ENCODE data around the gene HPSE. TPM values are rescaled to one million over a fixed set of nuclear protein-coding genes. Genes with fewer than 3 reads are reported as not detected.

Gene HPSE
- polyA plus RNA-seq, 1 experiment = 0.71 TPM

DNA sequence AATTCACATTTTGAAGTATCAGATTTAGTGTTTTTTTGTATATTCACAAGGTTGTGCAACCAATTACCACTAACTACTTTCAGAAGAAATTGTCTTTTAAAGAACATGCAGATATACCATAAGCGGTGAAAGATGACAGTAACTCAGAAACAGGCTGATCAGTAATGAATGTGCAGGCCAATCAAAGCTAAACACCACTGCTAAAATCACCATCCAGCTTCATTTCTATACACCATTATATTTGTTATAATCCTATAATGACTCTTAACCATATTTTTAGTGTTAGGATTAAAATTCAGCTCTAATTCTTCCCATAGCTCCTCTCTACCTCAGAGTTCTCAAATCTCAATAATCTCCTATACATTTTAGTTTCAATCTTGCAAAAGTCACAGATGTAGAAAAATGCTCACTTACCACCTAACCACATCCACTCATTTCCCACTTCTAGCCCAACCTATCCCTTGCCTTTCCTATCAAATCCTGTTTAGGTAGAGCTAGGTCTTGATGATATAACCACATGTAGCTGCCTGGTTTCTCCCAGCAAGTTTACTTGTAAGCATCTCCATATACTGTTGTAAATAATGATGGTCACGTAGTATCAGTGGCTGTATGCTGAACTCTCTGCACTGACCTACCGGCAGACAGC lies 66.7 kb downstream of the HPSE start:
- Histone ChIP-seq H3K4me3 (ENCODE audit: low read depth, low read length) (no peak overlapping the region), H3K27me3 (ENCODE audit: control insufficient read depth, insufficient read depth, low read length) (no peaks in the 10 kb centered on the region), H3K36me3 (ENCODE audit: control insufficient read depth, insufficient read depth, low read length) (no peaks in the 10 kb centered on the region)
- TF ChIP-seq, protein P1, sequence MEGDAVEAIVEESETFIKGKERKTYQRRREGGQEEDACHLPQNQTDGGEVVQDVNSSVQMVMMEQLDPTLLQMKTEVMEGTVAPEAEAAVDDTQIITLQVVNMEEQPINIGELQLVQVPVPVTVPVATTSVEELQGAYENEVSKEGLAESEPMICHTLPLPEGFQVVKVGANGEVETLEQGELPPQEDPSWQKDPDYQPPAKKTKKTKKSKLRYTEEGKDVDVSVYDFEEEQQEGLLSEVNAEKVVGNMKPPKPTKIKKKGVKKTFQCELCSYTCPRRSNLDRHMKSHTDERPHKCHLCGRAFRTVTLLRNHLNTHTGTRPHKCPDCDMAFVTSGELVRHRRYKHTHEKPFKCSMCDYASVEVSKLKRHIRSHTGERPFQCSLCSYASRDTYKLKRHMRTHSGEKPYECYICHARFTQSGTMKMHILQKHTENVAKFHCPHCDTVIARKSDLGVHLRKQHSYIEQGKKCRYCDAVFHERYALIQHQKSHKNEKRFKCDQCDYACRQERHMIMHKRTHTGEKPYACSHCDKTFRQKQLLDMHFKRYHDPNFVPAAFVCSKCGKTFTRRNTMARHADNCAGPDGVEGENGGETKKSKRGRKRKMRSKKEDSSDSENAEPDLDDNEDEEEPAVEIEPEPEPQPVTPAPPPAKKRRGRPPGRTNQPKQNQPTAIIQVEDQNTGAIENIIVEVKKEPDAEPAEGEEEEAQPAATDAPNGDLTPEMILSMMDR (IDR thresholded peaks at IDR 0.05; ENCODE audit: insufficient read depth, low read depth, low read length) = no peak
- DNase-seq (ENCODE audit: low read depth) = no peak
- ChIA-PET POLR2A (no interaction called here), CTCF (interaction anchor here (0.7 to 2.3 kb wide), 4 partner anchors 13 to 213 kb away, joined by 3 to 8 read pairs (median 4); no protein-coding TSS in a partner anchor)

DNA sequence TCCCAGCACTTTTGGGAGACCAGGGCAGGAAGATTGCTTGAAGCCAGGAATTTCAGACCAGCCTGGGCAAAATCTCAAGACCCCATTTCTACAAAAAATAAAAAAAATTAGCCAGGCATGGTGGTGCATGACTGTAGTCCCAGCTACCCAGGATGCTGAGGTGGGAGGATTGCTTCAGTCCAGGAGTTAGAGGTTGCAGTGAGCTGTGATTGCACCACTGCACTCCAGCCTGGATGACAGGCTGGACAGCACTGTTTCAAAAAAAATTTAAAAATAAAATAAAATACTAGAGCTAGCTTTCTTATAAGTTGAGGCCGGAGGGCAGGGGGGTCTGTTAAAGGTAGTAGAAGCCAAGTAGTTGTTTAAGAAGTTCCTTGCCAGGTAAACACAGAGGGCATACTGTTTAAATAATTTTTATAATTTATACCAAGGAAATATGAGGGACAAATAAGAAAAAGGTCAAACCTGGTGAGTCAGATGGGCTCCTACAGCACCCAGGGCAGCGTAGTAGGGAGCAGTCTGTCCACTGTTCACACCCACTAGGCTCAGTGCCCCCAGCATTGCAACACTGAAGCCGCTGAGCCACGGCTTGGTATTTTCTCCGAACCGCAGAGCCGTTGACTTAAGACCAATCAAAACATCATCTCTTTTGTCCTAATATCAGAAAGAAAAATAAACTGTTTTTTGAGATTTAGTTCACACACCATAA lies 67.4 kb downstream of the HPSE start:
- CTCF ChIA-PET = interaction anchor here (0.7 to 2.3 kb wide), 7 partner anchors 12 to 253 kb away, joined by 3 to 8 read pairs (median 4); no protein-coding TSS in a partner anchor

DNA sequence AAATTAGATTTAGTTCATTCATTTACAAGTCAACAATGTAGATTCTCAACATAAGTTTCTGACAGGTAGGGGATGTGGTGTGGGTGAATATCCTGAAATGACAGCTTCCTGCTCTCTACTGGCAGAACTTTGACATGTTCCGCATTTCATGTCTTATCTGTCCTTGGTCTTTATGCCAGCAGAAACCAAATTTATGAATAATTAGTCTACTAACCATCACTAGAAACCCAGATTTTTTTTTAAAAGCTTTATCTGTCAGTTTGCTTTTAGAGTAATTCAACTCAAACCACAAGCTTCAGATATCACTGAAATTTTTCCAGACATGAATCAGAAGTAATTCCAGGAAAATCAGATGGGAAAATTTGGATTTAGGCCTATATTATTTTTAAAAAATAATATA lies 68.0 kb downstream of the HPSE start:
- DNase-seq (ENCODE audit: low read depth) = no peak
- POLR2A ChIA-PET = no interaction called here
- TF ChIP-seq, protein P1 (IDR thresholded peaks at IDR 0.05; ENCODE audit: insufficient read depth, low read depth, low read length) = no peak
- Histone ChIP-seq H3K27me3 (ENCODE audit: control insufficient read depth, insufficient read depth, low read length) (no peaks in the 10 kb centered on the region), H3K36me3 (ENCODE audit: control insufficient read depth, insufficient read depth, low read length) (no peaks in the 10 kb centered on the region), H3K4me3 (ENCODE audit: low read depth, low read length) (no peak overlapping the region)
- CTCF ChIA-PET = interaction anchor here (0.7 to 2.3 kb wide), 7 partner anchors 12 to 252 kb away, joined by 3 to 8 read pairs (median 4); no protein-coding TSS in a partner anchor

More for the DNA sequence above, 67.4 kb downstream of the HPSE start:
- H3K4me3 ChIP-seq (ENCODE audit: low read depth, low read length) = no peak overlapping the region
- TF ChIP-seq, protein P1 (IDR thresholded peaks at IDR 0.05; ENCODE audit: insufficient read depth, low read depth, low read length) = no peak
- DNase-seq (ENCODE audit: low read depth) = no peak
- POLR2A ChIA-PET = no interaction called here
- no peaks in the 10 kb centered on the region for H3K36me3 ChIP-seq (ENCODE audit: control insufficient read depth, insufficient read depth, low read length)
- H3K27me3 ChIP-seq (ENCODE audit: control insufficient read depth, insufficient read depth, low read length) = no peaks in the 10 kb centered on the region

DNA sequence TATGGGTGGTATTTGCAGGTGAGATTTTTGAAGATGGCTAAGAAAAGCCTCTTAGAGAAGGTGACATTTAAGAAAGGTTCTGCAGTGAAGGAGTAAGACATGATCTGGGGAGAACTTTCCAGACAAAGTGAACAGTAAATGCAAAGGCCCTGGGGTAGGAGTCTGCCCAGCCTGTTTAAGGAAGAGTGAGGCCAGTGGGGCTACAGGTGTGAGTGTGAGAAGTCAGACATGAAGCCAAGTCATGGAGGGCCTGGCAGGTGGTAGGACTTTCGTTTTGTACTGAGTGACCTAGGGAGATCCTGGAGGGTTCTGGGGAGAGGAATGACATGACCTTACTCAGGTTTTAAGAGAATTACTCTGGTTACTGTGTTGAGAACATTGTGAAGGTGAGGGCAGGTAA lies 71.5 kb downstream of the HPSE start:
- no peaks in the 10 kb centered on the region for H3K36me3 ChIP-seq (ENCODE audit: control insufficient read depth, insufficient read depth, low read length)
- POLR2A ChIA-PET = no interaction called here
- H3K4me3 ChIP-seq (ENCODE audit: low read depth, low read length) = no peak overlapping the region
- TF ChIP-seq, protein P1 (IDR thresholded peaks at IDR 0.05; ENCODE audit: insufficient read depth, low read depth, low read length) = no peak
- DNase-seq (ENCODE audit: low read depth) = no peak
- H3K27me3 ChIP-seq (ENCODE audit: control insufficient read depth, insufficient read depth, low read length) = no peaks in the 10 kb centered on the region
- CTCF ChIA-PET = interaction anchor here (3.2 kb wide), 1 partner anchor 188 kb away, joined by 19 read pairs; no protein-coding TSS in a partner anchor

DNA sequence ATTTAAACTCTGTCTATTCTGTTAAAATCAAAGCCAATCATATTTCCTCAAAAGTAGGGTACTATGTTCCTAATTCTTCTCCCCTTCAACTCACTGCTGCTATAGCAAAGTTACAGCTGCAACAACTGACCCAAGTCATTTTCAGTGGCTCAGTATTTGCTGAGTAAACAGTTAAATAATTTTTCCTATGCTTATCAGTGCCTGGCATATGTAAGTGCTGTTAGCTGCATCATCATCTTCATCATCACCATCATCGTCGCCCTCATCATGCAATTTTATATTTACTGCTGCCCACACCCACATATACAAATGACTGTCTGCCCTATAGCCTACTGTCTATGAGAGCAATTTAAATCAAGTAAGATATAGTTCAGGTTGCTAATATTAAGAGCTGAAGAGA lies 72.0 kb downstream of the HPSE start:
- TF ChIP-seq, protein P1 (IDR thresholded peaks at IDR 0.05; ENCODE audit: insufficient read depth, low read depth, low read length) = no peak
- ChIA-PET POLR2A (no interaction called here), CTCF (interaction anchor here (1.0 to 3.2 kb wide), 3 partner anchors 18 to 205 kb away, joined by 3 to 19 read pairs (median 9); no protein-coding TSS in a partner anchor)
- Histone ChIP-seq H3K4me3 (ENCODE audit: low read depth, low read length) (no peak overlapping the region), H3K36me3 (ENCODE audit: control insufficient read depth, insufficient read depth, low read length) (no peaks in the 10 kb centered on the region), H3K27me3 (ENCODE audit: control insufficient read depth, insufficient read depth, low read length) (no peaks in the 10 kb centered on the region)
- DNase-seq (ENCODE audit: low read depth) = no peak
